Measurements from ENCODE around the gene TOB1. TPM values are rescaled to one million over a fixed set of nuclear protein-coding genes. Genes with fewer than 3 reads are reported as not detected.
A peak's percentile ranks its signal among the peaks of the same experiment; 100 is the strongest.

TOB1 gene
- total and polyA plus RNA-seq, 2 donors (not counting 1 experiment from before 2014, with no cell fraction given): 23.3 to 28.9 TPM

DNA sequence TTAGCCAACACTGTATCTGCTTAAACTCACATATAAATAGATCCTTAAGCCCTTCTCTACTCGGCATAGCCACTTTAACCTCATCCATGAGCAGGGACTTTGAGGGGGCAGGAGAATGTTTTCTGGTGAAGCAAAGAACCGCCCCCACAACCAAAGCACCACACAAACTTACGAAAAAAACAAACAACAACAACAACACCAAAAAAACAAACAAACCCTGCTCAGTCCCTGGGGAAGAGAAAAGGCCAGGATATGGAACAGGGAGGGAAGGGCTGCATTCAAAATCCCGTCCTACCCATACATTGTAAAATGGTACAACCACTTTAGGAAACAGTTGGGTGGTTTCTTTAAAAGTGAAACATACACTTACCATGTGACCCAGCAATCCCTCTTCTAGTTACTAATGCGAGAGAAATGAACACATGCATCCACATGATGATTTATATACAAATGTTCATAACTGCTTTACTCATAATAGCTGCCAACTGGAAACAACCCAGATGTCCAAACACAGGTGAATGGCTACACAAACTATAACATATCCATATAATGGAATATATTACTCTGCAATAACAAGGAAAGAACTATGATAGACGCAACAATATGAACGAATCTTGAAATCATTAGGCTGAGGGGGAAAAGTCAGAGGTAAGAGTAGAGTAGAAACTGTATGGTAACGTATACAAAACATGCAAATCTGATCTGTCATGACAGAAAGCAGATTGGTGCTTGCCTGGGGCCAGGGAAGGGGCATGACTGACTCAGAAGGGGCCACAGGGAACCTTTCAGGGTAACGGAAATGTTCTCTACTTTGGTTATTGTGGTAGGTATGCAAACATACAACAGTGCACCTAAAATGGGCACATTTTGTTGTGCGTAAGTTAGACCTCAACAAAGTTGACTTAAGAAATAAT is 37.7 kb upstream of the TOB1 start:
- WGBS (ENCODE audit: insufficient coverage): 79% methylated on average over 5 of the region's 10 CpGs
- peaks cover 5 to 9% of the 10 kb centered on the region in 2 donors for H3K4me1 ChIP-seq (ENCODE audit: control insufficient read depth in 2 of 2, insufficient read depth in 2 of 2, low read length in 2 of 2)
- peaks cover 0 to 3% (median 0%) of the 10 kb centered on the region in 3 donors for H3K9me3 ChIP-seq (ENCODE audit: control extremely low read depth in 1 of 3, control insufficient read depth in 2 of 3, insufficient read depth in 1 of 3, low read length in 2 of 3)
- H3K27ac Mint-ChIP-seq: no peak overlapping the region
- no peaks in the 10 kb centered on the region for H3K36me3 ChIP-seq (replicated peaks in 1 of 2; ENCODE audit: control extremely low read depth in 1 of 2, control insufficient read depth in 1 of 2, extremely low read depth in 1 of 2, insufficient read depth in 2 of 2, low read length in 1 of 2)
- H3K27me3 Mint-ChIP-seq: no peaks in the 10 kb centered on the region
- peak overlapping the region; percentile 0 for H3K4me3 Mint-ChIP-seq
- peaks cover 9% of the 10 kb centered on the region for H3K4me1 Mint-ChIP-seq
- ATAC-seq (ENCODE audit: low read depth) (peak; percentile 47), DNase-seq (no peak)
- ChIA-PET CTCF (no interaction called here), POLR2A (no interaction called here)
- intact Hi-C loops (cut with micrococcal nuclease): no loop called here
- H2AFZ ChIP-seq (ENCODE audit: insufficient read depth, low read depth, low read length, poor library complexity, severe bottlenecking): peak overlapping the region; percentile 21
- no peaks in the 10 kb centered on the region for H3K9me3 Mint-ChIP-seq (ENCODE audit: insufficient read depth)
- H4K20me1 ChIP-seq (ENCODE audit: control insufficient read depth, insufficient read depth, low read length, poor library complexity, severe bottlenecking): no peaks in the 10 kb centered on the region
- H3K9ac ChIP-seq (ENCODE audit: low read length): no peak overlapping the region
- peak overlapping the region in 1 of 2 donors; percentile 34 for H3K27ac ChIP-seq (ENCODE audit: low read length in 2 of 2)
- H3K4me3 ChIP-seq (ENCODE audit: control extremely low read depth in 1 of 5, extremely low read depth in 1 of 5, insufficient read depth in 1 of 5, low read depth in 2 of 5, low read length in 4 of 5): no peak overlapping the region
- TF ChIP-seq EZH2 (IDR thresholded peaks at IDR 0.05; ENCODE audit: borderline replicate concordance, insufficient read depth, low read depth, low read length, poor library complexity, severe bottlenecking): no peak
- TF ChIP-seq, protein P1, sequence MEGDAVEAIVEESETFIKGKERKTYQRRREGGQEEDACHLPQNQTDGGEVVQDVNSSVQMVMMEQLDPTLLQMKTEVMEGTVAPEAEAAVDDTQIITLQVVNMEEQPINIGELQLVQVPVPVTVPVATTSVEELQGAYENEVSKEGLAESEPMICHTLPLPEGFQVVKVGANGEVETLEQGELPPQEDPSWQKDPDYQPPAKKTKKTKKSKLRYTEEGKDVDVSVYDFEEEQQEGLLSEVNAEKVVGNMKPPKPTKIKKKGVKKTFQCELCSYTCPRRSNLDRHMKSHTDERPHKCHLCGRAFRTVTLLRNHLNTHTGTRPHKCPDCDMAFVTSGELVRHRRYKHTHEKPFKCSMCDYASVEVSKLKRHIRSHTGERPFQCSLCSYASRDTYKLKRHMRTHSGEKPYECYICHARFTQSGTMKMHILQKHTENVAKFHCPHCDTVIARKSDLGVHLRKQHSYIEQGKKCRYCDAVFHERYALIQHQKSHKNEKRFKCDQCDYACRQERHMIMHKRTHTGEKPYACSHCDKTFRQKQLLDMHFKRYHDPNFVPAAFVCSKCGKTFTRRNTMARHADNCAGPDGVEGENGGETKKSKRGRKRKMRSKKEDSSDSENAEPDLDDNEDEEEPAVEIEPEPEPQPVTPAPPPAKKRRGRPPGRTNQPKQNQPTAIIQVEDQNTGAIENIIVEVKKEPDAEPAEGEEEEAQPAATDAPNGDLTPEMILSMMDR (IDR thresholded peaks at IDR 0.05): no peak
- no peak overlapping the region for H3K4me2 ChIP-seq (replicated peaks; ENCODE audit: low read depth, low read length, poor library complexity, severe bottlenecking)
- H3K27me3 ChIP-seq (replicated peaks in 1 of 4; ENCODE audit: control extremely low read depth in 1 of 4, control insufficient read depth in 3 of 4, insufficient read depth in 4 of 4, low read length in 3 of 4): no peaks in the 10 kb centered on the region
- H3K79me2 ChIP-seq (ENCODE audit: control insufficient read depth, insufficient read depth, low read length): no peaks in the 10 kb centered on the region
